ENCODE measurements around the gene MALSU1.
A peak's percentile ranks its signal among the peaks of the same experiment; 100 is the strongest.
"Not testable (repeated sequence)": the region's sequence is repeated elsewhere in the genome, so short reads cannot be mapped to it uniquely, and the experiment has no call there.

Gene MALSU1

GRCh38 chr7:23285657-23286646 lies 13.2 kb upstream of the MALSU1 start:
- no peak for DNase-seq (ENCODE audit: low read depth in 2 of 2)

GRCh38 chr7:23287612-23288011 lies 11.5 kb upstream of the MALSU1 start:
- no peak for DNase-seq (ENCODE audit: low read depth in 2 of 2)

- no peak for DNase-seq (ENCODE audit: low read depth in 2 of 2)
Measured at GRCh38 chr7:23290993-23291392, 8.1 kb upstream of the MALSU1 start.

GRCh38 chr7:23291957-23292560 lies 7.1 kb upstream of the MALSU1 start:
- no peak for DNase-seq (ENCODE audit: low read depth in 2 of 2)

- no peak for DNase-seq (ENCODE audit: low read depth in 2 of 2)
Measured at GRCh38 chr7:23292623-23293022, 6.5 kb upstream of the MALSU1 start.

GRCh38 chr7:23293500-23294073 lies 5.6 kb upstream of the MALSU1 start:
- no peak for DNase-seq (ENCODE audit: low read depth in 2 of 2)

- no peak for DNase-seq (ENCODE audit: low read depth in 2 of 2)
Measured at GRCh38 chr7:23294549-23295400, 4.4 kb upstream of the MALSU1 start.

GRCh38 chr7:23295401-23295697 lies 3.8 kb upstream of the MALSU1 start:
- no peak for DNase-seq (ENCODE audit: low read depth in 2 of 2)

GRCh38 chr7:23298141-23298881 lies 828 bp upstream of the MALSU1 start:
- DNase-seq (ENCODE audit: low read depth in 2 of 2), result peak; percentile 47 to 48

- DNase-seq (ENCODE audit: low read depth in 2 of 2), result no peak
Measured at GRCh38 chr7:23299770-23300300, 696 bp downstream of the MALSU1 start.

GRCh38 chr7:23306936-23307521 lies 7.9 kb downstream of the MALSU1 start:
- DNase-seq (ENCODE audit: low read depth in 2 of 2), result no peak

- no peak for DNase-seq (ENCODE audit: low read depth in 2 of 2)
Measured at GRCh38 chr7:23308754-23309153, 9.6 kb downstream of the MALSU1 start.

- not testable (repeated sequence) for DNase-seq (ENCODE audit: low read depth in 2 of 2)
Measured at GRCh38 chr7:23312141-23312540, 13.0 kb downstream of the MALSU1 start.

- DNase-seq (ENCODE audit: low read depth in 2 of 2), result no peak
Measured at GRCh38 chr7:23315366-23315765, 16.2 kb downstream of the MALSU1 start.

- no peak for DNase-seq (ENCODE audit: low read depth in 2 of 2)
Measured at GRCh38 chr7:23331132-23331531, 32.0 kb downstream of the MALSU1 start.

GRCh38 chr7:23332193-23332592 lies 33.1 kb downstream of the MALSU1 start:
- DNase-seq (ENCODE audit: low read depth in 2 of 2), result no peak

- DNase-seq (ENCODE audit: low read depth in 2 of 2), result peak in 1 of 2 experiments; percentile 22
Measured at GRCh38 chr7:23332910-23333612, 33.9 kb downstream of the MALSU1 start.

- DNase-seq (ENCODE audit: low read depth in 2 of 2), result peak; percentile 89 to 92
Measured at GRCh38 chr7:23333671-23334246, 34.6 kb downstream of the MALSU1 start.

- DNase-seq (ENCODE audit: low read depth in 2 of 2), result peak; percentile 93 to 94
Measured at GRCh38 chr7:23334482-23335056, 35.4 kb downstream of the MALSU1 start.

Measured in fibroblast of skin of left biceps (primary cell).